ENCODE data around the gene NUPR2. TPM values are rescaled to one million over a fixed set of nuclear protein-coding genes. Genes with fewer than 3 reads are reported as not detected.

NUPR2 gene, protein sequence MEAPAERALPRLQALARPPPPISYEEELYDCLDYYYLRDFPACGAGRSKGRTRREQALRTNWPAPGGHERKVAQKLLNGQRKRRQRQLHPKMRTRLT
- total RNA-seq (ENCODE audit: low replicate concordance) = not detected in 2 replicates

DNA sequence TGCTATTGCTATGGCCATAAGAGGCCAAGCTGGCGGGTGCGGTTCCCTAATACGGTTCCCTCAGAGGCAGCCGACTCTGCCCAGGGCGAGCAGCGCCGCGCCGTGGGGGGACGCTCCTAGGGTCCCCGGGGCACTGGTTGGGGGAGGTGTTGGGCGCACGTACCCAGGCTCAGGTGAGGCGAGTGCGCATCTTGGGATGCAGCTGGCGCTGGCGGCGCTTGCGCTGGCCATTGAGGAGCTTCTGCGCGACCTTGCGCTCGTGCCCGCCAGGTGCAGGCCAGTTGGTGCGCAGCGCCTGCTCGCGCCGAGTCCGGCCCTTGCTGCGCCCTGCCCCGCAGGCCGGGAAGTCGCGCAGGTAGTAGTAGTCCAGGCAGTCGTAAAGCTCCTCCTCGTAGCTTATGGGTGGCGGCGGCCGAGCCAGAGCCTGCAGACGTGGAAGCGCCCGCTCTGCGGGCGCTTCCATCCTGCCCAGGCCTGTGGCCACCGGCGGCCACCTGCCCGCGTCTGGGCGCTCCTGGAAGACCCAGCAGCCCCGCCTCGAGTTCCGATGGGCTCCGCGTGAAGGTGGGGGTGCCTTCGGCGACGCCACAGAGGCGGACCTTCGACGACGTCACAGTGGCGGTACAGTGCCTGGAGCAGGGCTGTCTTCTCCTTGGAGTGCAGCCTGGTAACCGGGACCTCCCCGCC lies at the start of gene NUPR2:
TSS of gene NUPR2 (minus strand) at position 566 of the 687 bp plus-strand sequence. CDS start at position 463, 103 bp downstream.

DNA sequence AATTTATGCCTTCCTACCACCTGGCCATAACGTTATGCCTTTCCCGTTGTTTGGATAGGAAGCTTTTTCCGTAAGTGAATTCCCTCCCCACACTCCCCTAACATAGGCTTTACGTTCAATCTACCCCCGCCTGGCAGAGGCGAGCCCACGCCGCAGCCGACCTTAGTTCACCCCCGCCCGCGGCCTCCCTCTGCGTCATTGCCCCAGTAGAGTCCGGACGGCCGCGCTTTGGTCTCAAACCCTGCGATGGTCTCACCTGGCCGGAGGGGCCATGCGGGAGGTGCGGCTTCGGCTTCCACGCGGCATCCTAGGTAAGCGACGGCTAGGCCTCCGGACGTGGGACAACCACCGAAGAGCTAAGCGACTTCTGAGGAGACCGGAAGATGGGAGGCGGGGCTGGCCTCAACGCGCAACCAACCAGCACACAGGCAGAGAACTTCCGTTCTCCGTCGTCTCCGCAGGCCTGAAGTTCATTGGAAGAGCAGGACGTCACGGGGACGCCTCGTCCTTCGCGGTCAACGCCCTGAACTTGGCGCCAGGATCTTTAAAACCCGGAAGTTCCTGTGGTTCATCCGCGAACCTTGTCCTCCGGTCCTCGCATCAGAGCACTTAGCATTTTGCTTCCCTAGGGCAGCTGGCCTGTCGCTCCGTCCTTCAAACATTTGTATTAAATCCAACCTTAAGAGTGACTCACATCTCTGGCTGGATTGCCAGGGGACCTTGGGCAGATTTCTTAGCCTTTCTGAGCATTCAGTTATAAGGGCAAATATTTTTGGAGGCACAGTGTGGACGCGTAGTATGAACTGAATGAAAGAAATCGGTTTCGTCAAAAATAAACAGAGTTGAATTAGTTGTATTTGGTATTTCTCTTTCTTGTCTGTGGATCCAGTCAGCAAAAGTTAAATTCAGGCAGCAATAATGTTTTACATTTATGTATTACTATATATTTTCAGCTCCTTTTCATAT lies 9.8 kb downstream of the NUPR2 start, which contains the start of gene CHCHD2:
TSS of gene CHCHD2 (minus strand) at position 369 of the 966 bp plus-strand sequence. CDS start at position 306, 63 bp downstream.

DNA sequence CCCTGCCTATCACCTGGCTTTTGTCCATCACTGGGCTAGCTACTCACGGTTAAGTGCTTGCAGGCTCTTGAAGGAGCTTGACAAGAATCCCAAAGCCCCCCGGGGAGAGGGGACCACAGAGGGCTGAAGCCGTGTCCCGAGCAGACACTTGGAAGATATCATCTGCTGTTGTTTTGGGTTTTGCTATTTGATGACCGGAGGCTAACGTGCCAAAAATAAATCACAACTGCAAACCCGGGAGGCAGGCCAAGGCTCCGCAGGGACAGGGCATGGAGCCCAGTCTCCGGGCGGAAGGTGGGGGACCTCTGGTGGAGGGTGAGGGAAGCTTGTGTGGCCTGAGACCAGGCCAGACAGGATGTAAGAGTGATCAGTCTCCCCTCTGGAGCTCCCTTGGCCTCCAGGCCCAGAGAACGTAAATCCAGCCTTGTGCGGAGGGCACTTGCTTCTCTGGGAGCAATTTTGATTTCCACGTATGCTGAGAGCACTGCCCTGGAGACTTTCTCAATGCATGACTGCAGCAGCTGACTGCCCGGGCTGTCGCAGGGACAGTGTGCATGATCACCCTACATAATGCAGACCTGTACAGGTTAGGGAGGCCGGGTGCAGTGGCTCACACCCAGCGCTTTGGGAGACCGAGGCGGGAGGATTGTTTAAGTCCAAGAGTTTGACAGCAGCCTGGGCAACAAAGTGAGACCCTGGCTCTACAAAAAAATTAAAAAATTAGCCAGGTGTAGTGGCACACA lies 23.3 kb downstream of the NUPR2 start, which contains the start of gene PHKG1:
TSS of gene PHKG1 (minus strand) at position 164 of the 743 bp plus-strand sequence. CDS start 4,011 bp downstream, outside the sequence.

Other genes with a start within 250 kb of the NUPR2 start
- 1.1 and 1.2 TPM in 2 replicates for gene ZNF713, start 229.0 kb downstream of the NUPR2 start, total RNA-seq (ENCODE audit: low replicate concordance)
- 6.7 and 15.7 TPM in 2 replicates for gene MRPS17, start 164.5 kb downstream of the NUPR2 start, total RNA-seq (ENCODE audit: low replicate concordance)
- gene NIPSNAP2, start 151.8 kb downstream of the NUPR2 start, total RNA-seq (ENCODE audit: low replicate concordance) = 24.2 and 32.8 TPM in 2 replicates
- 33.5 and 115 TPM in 2 replicates for gene PSPH, start 65.0 kb downstream of the NUPR2 start, total RNA-seq (ENCODE audit: low replicate concordance)
- 212 and 237 TPM in 2 replicates for gene CCT6A, start 64.7 kb downstream of the NUPR2 start, total RNA-seq (ENCODE audit: low replicate concordance)
- 184 and 185 TPM in 2 replicates for gene SUMF2, start 52.1 kb downstream of the NUPR2 start, total RNA-seq (ENCODE audit: low replicate concordance)
- 0.98 and 7.5 TPM in 2 replicates for gene PHKG1, start 23.5 kb downstream of the NUPR2 start, total RNA-seq (ENCODE audit: low replicate concordance)
- gene CHCHD2, start 9.9 kb downstream of the NUPR2 start, total RNA-seq (ENCODE audit: low replicate concordance) = 190 and 433 TPM in 2 replicates